ENCODE data around the gene EYS.

EYS gene

GRCh38 chr6:64054861-64055260, 1652.2 kb downstream of the EYS start:
- Mint-ChIP-seq H3K4me3 (no peak overlapping the region), H3K27ac (no peak overlapping the region), H3K4me1 (peaks cover 23% of the 10 kb centered on the region), H3K27me3 (ENCODE audit: low read depth) (no peaks in the 10 kb centered on the region), H3K9me3 (no peaks in the 10 kb centered on the region), H3K36me3 (ENCODE audit: low read depth) (no peaks in the 10 kb centered on the region)
- no peak for TF ChIP-seq CTCF (IDR thresholded peaks at IDR 0.05; ENCODE audit: unreplicated experiment in 3 of 3)

GRCh38 chr6:64050590-64050989, 1656.4 kb downstream of the EYS start:
- Mint-ChIP-seq H3K4me3 (no peak overlapping the region), H3K36me3 (ENCODE audit: low read depth) (no peaks in the 10 kb centered on the region), H3K27me3 (ENCODE audit: low read depth) (no peaks in the 10 kb centered on the region), H3K9me3 (no peaks in the 10 kb centered on the region), H3K4me1 (peaks cover 13% of the 10 kb centered on the region), H3K27ac (no peak overlapping the region)
- no peak for TF ChIP-seq CTCF (IDR thresholded peaks at IDR 0.05; ENCODE audit: unreplicated experiment in 3 of 3)

GRCh38 chr6:64049736-64050135, 1657.3 kb downstream of the EYS start:
- no peaks in the 10 kb centered on the region for H3K36me3 Mint-ChIP-seq (ENCODE audit: low read depth)
- no peak overlapping the region for H3K4me3 Mint-ChIP-seq
- no peaks in the 10 kb centered on the region for H3K27me3 Mint-ChIP-seq (ENCODE audit: low read depth)
- TF ChIP-seq CTCF (IDR thresholded peaks at IDR 0.05; ENCODE audit: unreplicated experiment in 3 of 3): no peak
- no peaks in the 10 kb centered on the region for H3K9me3 Mint-ChIP-seq
- H3K4me1 Mint-ChIP-seq: peaks cover 7% of the 10 kb centered on the region
- no peak overlapping the region for H3K27ac Mint-ChIP-seq

GRCh38 chr6:64046746-64047208, 1660.2 kb downstream of the EYS start:
- Mint-ChIP-seq H3K9me3 (no peaks in the 10 kb centered on the region), H3K27ac (no peak overlapping the region), H3K27me3 (ENCODE audit: low read depth) (no peaks in the 10 kb centered on the region), H3K4me3 (no peak overlapping the region), H3K4me1 (no peaks in the 10 kb centered on the region), H3K36me3 (ENCODE audit: low read depth) (no peaks in the 10 kb centered on the region)
- no peak for TF ChIP-seq CTCF (IDR thresholded peaks at IDR 0.05; ENCODE audit: unreplicated experiment in 3 of 3)

GRCh38 chr6:64041373-64041772, 1665.7 kb downstream of the EYS start:
- Mint-ChIP-seq H3K27me3 (ENCODE audit: low read depth) (no peaks in the 10 kb centered on the region), H3K4me3 (no peak overlapping the region), H3K27ac (no peak overlapping the region), H3K4me1 (peaks cover 9% of the 10 kb centered on the region), H3K36me3 (ENCODE audit: low read depth) (no peaks in the 10 kb centered on the region), H3K9me3 (no peaks in the 10 kb centered on the region)
- TF ChIP-seq CTCF (IDR thresholded peaks at IDR 0.05; ENCODE audit: unreplicated experiment in 3 of 3): no peak

GRCh38 chr6:64040113-64040512, 1666.9 kb downstream of the EYS start:
- Mint-ChIP-seq H3K27ac (peak overlapping the region in 1 of 3 experiments; percentile 38), H3K36me3 (ENCODE audit: low read depth) (no peaks in the 10 kb centered on the region), H3K27me3 (ENCODE audit: low read depth) (no peaks in the 10 kb centered on the region), H3K4me1 (peaks cover 9% of the 10 kb centered on the region), H3K4me3 (no peak overlapping the region), H3K9me3 (no peaks in the 10 kb centered on the region)
- no peak for TF ChIP-seq CTCF (IDR thresholded peaks at IDR 0.05; ENCODE audit: unreplicated experiment in 3 of 3)

All from nephron (organoid).